ENCODE results near the gene KRT17.
"Not testable (repeated sequence)": the region's sequence is repeated elsewhere in the genome, so short reads cannot be mapped to it uniquely, and the experiment has no call there.

Gene KRT17

GRCh38 chr17:41589301-41589700, 35.1 kb downstream of the KRT17 start:
- no peak for DNase-seq

- no peak for DNase-seq
Measured at GRCh38 chr17:41588126-41588810, 36.1 kb downstream of the KRT17 start.

GRCh38 chr17:41586863-41587495, 37.4 kb downstream of the KRT17 start, which contains the start of gene KRT14:
TSS of gene KRT14 (minus strand) at chr17:41586895. CDS start at chr17:41586834, 61 bp downstream.
- DNase-seq, result no peak

GRCh38 chr17:41585301-41586056, 38.9 kb downstream of the KRT17 start:
- DNase-seq, result no peak

GRCh38 chr17:41584331-41584927, 39.9 kb downstream of the KRT17 start:
- not testable (repeated sequence) for DNase-seq

GRCh38 chr17:41583137-41584127, 40.9 kb downstream of the KRT17 start:
- DNase-seq, result no peak

GRCh38 chr17:41582061-41582968, 42.1 kb downstream of the KRT17 start:
- DNase-seq, result not testable (repeated sequence)

GRCh38 chr17:41581366-41582060, 42.9 kb downstream of the KRT17 start:
- no peak for DNase-seq

GRCh38 chr17:41580687-41581365, 43.5 kb downstream of the KRT17 start:
- DNase-seq, result no peak

GRCh38 chr17:41580244-41580575, 44.2 kb downstream of the KRT17 start:
- DNase-seq, result no peak

- DNase-seq, result peak; percentile 72
Measured at GRCh38 chr17:41579484-41580243, 44.7 kb downstream of the KRT17 start.

GRCh38 chr17:41578971-41579370, 45.4 kb downstream of the KRT17 start:
- DNase-seq, result no peak

GRCh38 chr17:41578538-41578937, 45.8 kb downstream of the KRT17 start:
- DNase-seq, result no peak

- DNase-seq, result not testable (repeated sequence)
Measured at GRCh38 chr17:41576740-41577139, 47.6 kb downstream of the KRT17 start.

GRCh38 chr17:41575336-41575735, 49.0 kb downstream of the KRT17 start:
- DNase-seq, result no peak

- DNase-seq, result no peak
Measured at GRCh38 chr17:41571561-41572434, 52.6 kb downstream of the KRT17 start, which contains the start of gene KRT9. TSS of gene KRT9 (minus strand) at chr17:41572059. CDS start at chr17:41571992, 67 bp downstream.
